Neural cell (in vitro differentiated cells): ENCODE data around the gene RDX. TPM values are rescaled to one million over a fixed set of nuclear protein-coding genes. Genes with fewer than 3 reads are reported as not detected.

Experiments used
- H2AFZ ChIP-seq: fragments of 200-600, 300-800 bp; sonication (generic), shearing (Covaris generic); 2 replicates; pipeline ENCODE4 v1.6.0; 2014; ENCODE audit warnings: low read depth, mild to moderate bottlenecking, antibody characterized with exemption, low read length, moderate library complexity
- H3F3A ChIP-seq: fragments of 200-600 bp; shearing (Covaris generic); 2 replicates; pipeline ENCODE4 v1.6.1; 2016; ENCODE audit warnings: mild to moderate bottlenecking, moderate library complexity, mixed read lengths, antibody characterized with exemption, low read length; ENCODE audit not compliant: insufficient read depth, poor library complexity, severe bottlenecking
- H3K27ac ChIP-seq: fragments of 200-600, 300-800 bp; sonication (generic), shearing (Covaris generic); 2 replicates; pipeline ENCODE4 v1.5.1; 2014; ENCODE audit warnings: mild to moderate bottlenecking, low read length, moderate library complexity
- H3K27me3 ChIP-seq: fragments of 300-800, 200-600 bp; sonication (generic), shearing (Covaris generic); 2 replicates; pipeline ENCODE4 v1.6.0; 2014; ENCODE audit warnings: mild to moderate bottlenecking, low read depth, low read length, moderate library complexity; ENCODE audit not compliant: insufficient read depth
- H3K36me3 ChIP-seq: fragments of 300-800, 200-600 bp; sonication (generic), shearing (Covaris generic); 2 replicates; pipeline ENCODE4 v1.5.1; 2014; ENCODE audit warnings: mild to moderate bottlenecking, antibody characterized with exemption, low read length, moderate library complexity; ENCODE audit not compliant: insufficient read depth
- H3K4me2 ChIP-seq: fragments of 300-800, 200-600 bp; sonication (generic), shearing (Covaris generic); 2 replicates; pipeline ENCODE4 v1.6.0; 2014; ENCODE audit warnings: mild to moderate bottlenecking, low read length
- H3K4me3 ChIP-seq: fragments of 300-800, 200-600 bp; sonication (generic), shearing (Covaris generic); 2 replicates; pipeline ENCODE4 v1.5.1; 2014; ENCODE audit warnings: mild to moderate bottlenecking, low read length, moderate library complexity
- H3K79me2 ChIP-seq: fragments of 200-600 bp; shearing (Covaris generic); replicated peaks from 2 replicates; pipeline ENCODE4 v1.6.0; 2014; ENCODE audit warnings: mild to moderate bottlenecking, low read length, moderate library complexity; ENCODE audit not compliant: insufficient read depth
- H3K9ac ChIP-seq: fragments of 300-800, 200-600 bp; sonication (generic), shearing (Covaris generic); 2 replicates; pipeline ENCODE4 v1.6.1; 2016; ENCODE audit warnings: mild to moderate bottlenecking, low read length, mixed read lengths
- H3K9me2 ChIP-seq: fragments of 200-600 bp; shearing (Covaris generic); 2 replicates; pipeline ENCODE4 v1.6.1; 2016; ENCODE audit warnings: mild to moderate bottlenecking, low read length, mixed read lengths; ENCODE audit not compliant: insufficient read depth
- H3K9me3 ChIP-seq: fragments of 200-600, 300-800 bp; sonication (generic), shearing (Covaris generic); 2 replicates; pipeline ENCODE4 v1.6.1; 2016; ENCODE audit warnings: mild to moderate bottlenecking, mixed run types, low read length, moderate library complexity, mixed read lengths
- H4K20me1 ChIP-seq: fragments of 200-600 bp; shearing (Covaris generic); 2 replicates; pipeline ENCODE4 v1.6.1; 2016; ENCODE audit warnings: mild to moderate bottlenecking, mixed run types; ENCODE audit not compliant: insufficient read depth
- CTCF ChIP-seq: fragments of 450-650 bp; IDR thresholded peaks from 2 replicates; pipeline ENCODE4 v1.5.1; 2014; ENCODE audit warnings: antibody characterized with exemption, mild to moderate bottlenecking, moderate library complexity; ENCODE audit not compliant: poor library complexity, severe bottlenecking
- EP300 ChIP-seq: fragments of 450-650 bp; conservative IDR thresholded peaks from 2 replicates; pipeline ENCODE4 v1.6.1; 2014; ENCODE audit warnings: antibody characterized with exemption, mild to moderate bottlenecking, moderate library complexity; ENCODE audit not compliant: poor library complexity, severe bottlenecking
- EZH2 ChIP-seq: fragments of 200-600, 300-800 bp; shearing (Covaris generic), sonication (generic); IDR thresholded peaks from 2 replicates; pipeline ENCODE4 v1.6.1; 2014; ENCODE audit warnings: antibody characterized with exemption, low read length, borderline replicate concordance, mild to moderate bottlenecking; ENCODE audit not compliant: insufficient read depth, poor library complexity, severe bottlenecking
- MXI1 ChIP-seq: fragments of 450-650 bp; conservative IDR thresholded peaks from 2 replicates; pipeline ENCODE4 v1.6.1; 2014; ENCODE audit warnings: antibody characterized with exemption, mild to moderate bottlenecking; ENCODE audit not compliant: poor library complexity, severe bottlenecking
- POLR2AphosphoS5 ChIP-seq: IDR thresholded peaks from 2 replicates; pipeline ENCODE4 v1.6.1; 2012
- RAD21 ChIP-seq: fragments of 450-650 bp; conservative IDR thresholded peaks from 2 replicates; pipeline ENCODE4 v1.6.1; 2014; ENCODE audit warnings: antibody characterized with exemption, mild to moderate bottlenecking, moderate library complexity
- REST ChIP-seq: IDR thresholded peaks from 2 replicates; pipeline ENCODE4 v1.6.1; 2012; ENCODE audit warnings: borderline replicate concordance
- SMC3 ChIP-seq: fragments of 450-650 bp; conservative IDR thresholded peaks from 2 replicates; pipeline ENCODE4 v1.6.1; 2014; ENCODE audit warnings: antibody characterized with exemption, mild to moderate bottlenecking, moderate library complexity; ENCODE audit not compliant: poor library complexity
- TAF1 ChIP-seq: IDR thresholded peaks from 2 replicates; pipeline ENCODE4 v1.6.1; 2012; ENCODE audit warnings: low read depth
- polyA plus RNA-seq: library from polyadenylated mRNA; depleted of rRNA; stranded (reverse); fragments of >200 nt; gene quantifications from 2 replicates; pipeline ENCODE4 v1.2.3, GENCODE V29; 2014

The RDX gene
- polyA plus RNA-seq, 1 donor from 2014 or later = 39.0 TPM

- Histone ChIP-seq H3K4me3 (no peak overlapping the region), H3K27ac (no peak overlapping the region), H3F3A (no peaks in the 10 kb centered on the region), H3K9ac (no peak overlapping the region), H4K20me1 (no peaks in the 10 kb centered on the region), H3K36me3 (no peaks in the 10 kb centered on the region), H3K4me2 (no peak overlapping the region), H3K9me2 (no peaks in the 10 kb centered on the region), H3K79me2 (peaks cover 87% of the 10 kb centered on the region), H3K27me3 (no peaks in the 10 kb centered on the region), H3K9me3 (no peaks in the 10 kb centered on the region), H2AFZ (no peak overlapping the region)
- TF ChIP-seq EZH2 = no peak
Measured at GRCh38 chr11:110290591-110291334, 5.7 kb downstream of the RDX start.

GRCh38 chr11:110289472-110289871 is 6.9 kb downstream of the RDX start:
- TF ChIP-seq SMC3 (no peak), TAF1 (no peak), EP300 (no peak), CTCF (no peak), EZH2 (no peak), POLR2AphosphoS5 (no peak), MXI1 (no peak), RAD21 (no peak), REST (no peak)
- Histone ChIP-seq H3K9me3 (no peaks in the 10 kb centered on the region), H3K27ac (no peak overlapping the region), H4K20me1 (no peaks in the 10 kb centered on the region), H2AFZ (no peak overlapping the region), H3K27me3 (no peaks in the 10 kb centered on the region), H3K79me2 (peaks cover 86% of the 10 kb centered on the region), H3F3A (no peaks in the 10 kb centered on the region), H3K9ac (no peak overlapping the region), H3K4me3 (no peak overlapping the region), H3K36me3 (no peaks in the 10 kb centered on the region), H3K9me2 (no peaks in the 10 kb centered on the region), H3K4me2 (no peak overlapping the region)

- Histone ChIP-seq H3K9me3 (no peaks in the 10 kb centered on the region), H3K27me3 (no peaks in the 10 kb centered on the region), H3F3A (no peaks in the 10 kb centered on the region), H3K9ac (no peak overlapping the region), H3K36me3 (no peaks in the 10 kb centered on the region), H2AFZ (no peak overlapping the region), H3K27ac (no peak overlapping the region), H3K79me2 (peaks cover 83% of the 10 kb centered on the region), H3K4me3 (no peak overlapping the region), H3K9me2 (no peaks in the 10 kb centered on the region), H3K4me2 (no peak overlapping the region), H4K20me1 (no peaks in the 10 kb centered on the region)
- TF ChIP-seq TAF1 (no peak), REST (no peak), POLR2AphosphoS5 (no peak), SMC3 (no peak), EP300 (no peak), CTCF (no peak), EZH2 (no peak), MXI1 (no peak), RAD21 (no peak)
Measured at GRCh38 chr11:110287537-110287936, 8.9 kb downstream of the RDX start.
